Measurements from ENCODE around the gene TMEM263.
A peak's percentile ranks its signal among the peaks of the same experiment; 100 is the strongest.

TMEM263 gene

DNA sequence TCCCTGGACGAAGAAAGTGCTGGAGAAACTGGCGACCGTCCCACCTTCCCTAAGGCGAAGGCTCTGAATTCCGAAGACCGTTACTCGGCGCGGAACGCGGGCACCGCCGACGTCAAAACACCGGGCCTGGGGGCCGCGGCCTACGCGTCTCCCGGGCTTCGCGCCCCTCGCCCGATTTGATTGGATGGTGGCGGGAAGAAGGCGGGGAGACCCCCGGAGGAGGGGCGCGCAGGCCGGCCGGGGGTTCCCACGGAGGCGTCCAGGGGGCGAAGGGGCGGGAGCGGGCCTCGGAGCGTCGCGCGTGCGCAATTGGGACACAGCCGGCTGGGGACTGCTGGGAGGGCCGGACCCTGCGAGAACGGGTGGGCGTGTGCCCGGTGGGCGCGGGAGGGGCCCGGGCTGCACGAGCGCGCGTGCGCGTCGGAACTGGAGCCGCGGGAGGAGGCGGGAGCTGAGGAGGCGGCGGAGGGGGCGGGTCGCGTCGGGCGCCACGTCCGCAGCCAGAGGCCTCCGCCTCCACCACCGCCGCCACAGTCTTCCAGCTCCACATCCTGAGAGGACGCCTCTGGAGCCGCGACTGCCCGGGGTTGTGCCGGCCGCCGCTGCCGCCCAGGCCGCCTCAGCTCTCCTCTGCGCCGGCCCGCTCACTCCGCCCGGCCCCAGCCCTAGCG, at the start of gene TMEM263:
Gene TMEM263, plus strand, starts transcription at position 531 of the 671 bp plus-strand sequence. CDS start 11,210 bp downstream, outside the sequence.
- peak within 1 kb of the TSS; percentile 40 for H2AFZ ChIP-seq (ENCODE audit: low read length, unreplicated experiment)
- peak within 1 kb of the TSS; percentile 99 for H3K27ac ChIP-seq (ENCODE audit: low read depth, low read length)
- H3K4me1 ChIP-seq (ENCODE audit: control insufficient read depth, insufficient read depth, low read length, unreplicated experiment) = peaks cover 8% of the 10 kb centered on the region
- H3K36me3 ChIP-seq (ENCODE audit: insufficient read depth, low read length) = peaks cover 1% of the 10 kb centered on the region; the same call in 1 of the 2 replicates
- H3K79me2 ChIP-seq (ENCODE audit: control insufficient read depth, insufficient read depth, low read length, unreplicated experiment) = peaks cover 75% of the 10 kb centered on the region
- H3K27me3 ChIP-seq (ENCODE audit: insufficient read depth, low read length) = no peaks in the 10 kb centered on the region
- peak within 1 kb of the TSS; percentile 89 for H3K4me3 ChIP-seq (ENCODE audit: low read depth, low read length)

DNA sequence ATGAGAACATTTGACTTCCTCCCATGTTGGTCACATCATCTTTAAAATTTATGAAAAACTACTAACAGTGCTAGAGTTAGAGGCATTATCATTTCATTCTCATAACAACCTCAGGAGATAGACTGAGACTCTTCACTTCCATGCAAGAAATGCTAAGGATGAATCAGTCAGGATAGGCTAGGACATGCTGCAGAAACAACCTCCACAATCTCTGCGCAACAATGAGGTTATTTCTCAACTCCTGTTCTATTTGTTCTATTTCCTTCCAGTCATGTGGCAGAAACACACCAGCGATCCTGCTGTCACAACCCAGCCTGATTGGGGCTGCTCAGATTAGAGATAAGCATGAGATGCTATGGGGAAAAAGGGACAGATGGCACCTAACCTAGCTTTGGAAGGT, 49.0 kb upstream of the TMEM263 start:
- Histone ChIP-seq H3K36me3 (ENCODE audit: insufficient read depth, low read length) (no peaks in the 10 kb centered on the region), H2AFZ (ENCODE audit: low read length, unreplicated experiment) (no peak overlapping the region), H3K27ac (ENCODE audit: low read depth, low read length) (no peak overlapping the region), H3K4me3 (ENCODE audit: low read depth, low read length) (no peak overlapping the region), H3K4me1 (ENCODE audit: control insufficient read depth, insufficient read depth, low read length, unreplicated experiment) (no peaks in the 10 kb centered on the region), H3K79me2 (ENCODE audit: control insufficient read depth, insufficient read depth, low read length, unreplicated experiment) (no peaks in the 10 kb centered on the region), H3K27me3 (ENCODE audit: insufficient read depth, low read length) (0 out of 2 replicates have a peak, but pooled peaks cover 5% of the 10 kb centered on the region)

DNA sequence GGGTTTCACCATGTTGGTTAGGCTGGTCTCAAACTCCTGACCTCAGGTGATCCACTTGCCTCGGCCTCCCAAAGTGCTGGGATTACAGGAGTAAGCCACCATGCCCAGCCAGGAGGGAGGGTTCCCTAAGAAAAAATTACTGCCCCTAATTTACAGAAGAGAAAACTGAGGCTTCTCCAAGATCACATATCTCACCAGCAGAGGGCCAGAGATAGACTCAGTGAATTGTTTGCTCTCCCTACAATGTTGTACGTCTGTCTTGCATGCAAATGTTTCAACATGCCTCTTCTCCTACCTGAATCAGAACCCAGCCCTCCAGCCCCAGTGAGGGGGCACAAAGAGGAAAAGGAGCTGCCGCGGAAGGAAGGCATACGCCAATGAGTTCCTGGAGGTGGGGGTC, 48.3 kb upstream of the TMEM263 start:
- no peak overlapping the region for H2AFZ ChIP-seq (ENCODE audit: low read length, unreplicated experiment)

DNA sequence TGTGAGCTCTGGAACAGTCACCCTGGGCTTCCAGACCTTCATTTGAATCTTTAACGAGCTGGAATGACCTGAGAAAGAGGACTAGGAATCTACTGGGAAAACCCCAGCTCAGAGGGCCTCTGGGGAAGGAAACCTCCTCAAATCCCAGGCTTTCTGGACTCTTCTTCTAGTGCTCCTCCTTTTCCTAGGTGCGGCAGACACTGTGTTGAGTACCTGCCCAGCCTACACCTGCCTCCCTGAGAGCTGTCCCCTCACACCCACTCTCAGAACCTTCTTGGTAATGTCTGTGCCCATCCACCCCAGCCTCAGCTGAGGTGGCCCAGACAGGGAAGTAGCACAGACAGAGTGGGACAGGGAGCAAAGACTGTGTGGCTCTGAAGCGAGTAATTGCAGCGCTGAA, 47.9 kb upstream of the TMEM263 start:
- no peak overlapping the region for H3K4me3 ChIP-seq (ENCODE audit: low read depth, low read length)
- H3K27ac ChIP-seq (ENCODE audit: low read depth, low read length) = no peak overlapping the region
- 0 out of 2 replicates have a peak, but pooled peaks cover 1% of the 10 kb centered on the region for H3K27me3 ChIP-seq (ENCODE audit: insufficient read depth, low read length)
- no peak overlapping the region for H2AFZ ChIP-seq (ENCODE audit: low read length, unreplicated experiment)
- H3K36me3 ChIP-seq (ENCODE audit: insufficient read depth, low read length) = no peaks in the 10 kb centered on the region
- no peaks in the 10 kb centered on the region for H3K4me1 ChIP-seq (ENCODE audit: control insufficient read depth, insufficient read depth, low read length, unreplicated experiment)
- H3K79me2 ChIP-seq (ENCODE audit: control insufficient read depth, insufficient read depth, low read length, unreplicated experiment) = no peaks in the 10 kb centered on the region

More for the DNA sequence above, 48.3 kb upstream of the TMEM263 start:
- H3K79me2 ChIP-seq (ENCODE audit: control insufficient read depth, insufficient read depth, low read length, unreplicated experiment) = no peaks in the 10 kb centered on the region
- H3K36me3 ChIP-seq (ENCODE audit: insufficient read depth, low read length) = no peaks in the 10 kb centered on the region
- H3K4me3 ChIP-seq (ENCODE audit: low read depth, low read length) = no peak overlapping the region
- H3K4me1 ChIP-seq (ENCODE audit: control insufficient read depth, insufficient read depth, low read length, unreplicated experiment) = no peaks in the 10 kb centered on the region
- H3K27ac ChIP-seq (ENCODE audit: low read depth, low read length) = no peak overlapping the region
- 0 out of 2 replicates have a peak, but pooled peaks cover 5% of the 10 kb centered on the region for H3K27me3 ChIP-seq (ENCODE audit: insufficient read depth, low read length)

DNA sequence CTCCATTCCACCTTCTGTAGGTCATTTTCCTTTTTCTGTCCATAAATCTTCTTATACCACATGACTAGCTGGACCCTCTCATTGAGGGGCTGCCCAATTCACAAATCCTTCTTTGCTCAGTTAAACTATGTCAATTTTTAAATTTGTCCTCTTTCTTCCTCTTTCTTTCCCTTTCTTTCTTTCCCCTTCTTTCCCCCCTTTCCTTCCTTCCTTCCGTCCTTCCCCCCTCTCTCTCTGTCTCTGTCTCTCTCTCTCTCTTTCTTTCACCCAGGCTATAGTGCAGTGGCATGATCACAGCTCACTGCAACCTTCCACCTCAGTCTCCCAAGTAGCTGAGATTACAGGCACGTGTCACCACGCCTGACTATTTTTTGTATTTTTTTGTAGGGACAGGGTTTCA, 47.1 kb upstream of the TMEM263 start:
- Histone ChIP-seq H3K27me3 (ENCODE audit: insufficient read depth, low read length) (no peaks in the 10 kb centered on the region), H3K79me2 (ENCODE audit: control insufficient read depth, insufficient read depth, low read length, unreplicated experiment) (no peaks in the 10 kb centered on the region), H3K4me1 (ENCODE audit: control insufficient read depth, insufficient read depth, low read length, unreplicated experiment) (no peaks in the 10 kb centered on the region), H3K36me3 (ENCODE audit: insufficient read depth, low read length) (no peaks in the 10 kb centered on the region), H2AFZ (ENCODE audit: low read length, unreplicated experiment) (no peak overlapping the region), H3K27ac (ENCODE audit: low read depth, low read length) (no peak overlapping the region), H3K4me3 (ENCODE audit: low read depth, low read length) (no peak overlapping the region)

DNA sequence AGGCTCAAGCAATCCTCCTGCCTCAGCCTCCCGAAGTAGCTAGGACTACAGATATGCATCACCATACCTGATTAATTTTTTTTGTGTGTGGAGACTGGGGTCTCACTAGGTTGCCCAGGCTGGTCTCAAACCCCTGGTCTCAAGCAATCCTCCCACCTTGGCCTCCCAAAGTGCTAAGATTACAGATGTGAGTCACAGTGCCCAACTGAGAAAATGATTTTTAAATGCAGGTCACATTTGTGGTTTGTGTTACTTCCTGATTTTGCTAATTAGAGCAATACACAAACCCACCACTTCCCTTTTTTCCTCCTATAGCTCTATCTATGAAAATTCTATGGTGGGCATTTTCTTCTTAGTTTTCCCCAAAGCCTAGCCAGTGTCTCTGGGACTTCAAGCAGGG, 45.5 kb upstream of the TMEM263 start:
- H3K4me1 ChIP-seq (ENCODE audit: control insufficient read depth, insufficient read depth, low read length, unreplicated experiment) = no peaks in the 10 kb centered on the region
- H2AFZ ChIP-seq (ENCODE audit: low read length, unreplicated experiment) = no peak overlapping the region
- H3K27ac ChIP-seq (ENCODE audit: low read depth, low read length) = no peak overlapping the region
- no peaks in the 10 kb centered on the region for H3K36me3 ChIP-seq (ENCODE audit: insufficient read depth, low read length)
- H3K4me3 ChIP-seq (ENCODE audit: low read depth, low read length) = no peak overlapping the region
- H3K27me3 ChIP-seq (ENCODE audit: insufficient read depth, low read length) = no peaks in the 10 kb centered on the region
- no peaks in the 10 kb centered on the region for H3K79me2 ChIP-seq (ENCODE audit: control insufficient read depth, insufficient read depth, low read length, unreplicated experiment)

DNA sequence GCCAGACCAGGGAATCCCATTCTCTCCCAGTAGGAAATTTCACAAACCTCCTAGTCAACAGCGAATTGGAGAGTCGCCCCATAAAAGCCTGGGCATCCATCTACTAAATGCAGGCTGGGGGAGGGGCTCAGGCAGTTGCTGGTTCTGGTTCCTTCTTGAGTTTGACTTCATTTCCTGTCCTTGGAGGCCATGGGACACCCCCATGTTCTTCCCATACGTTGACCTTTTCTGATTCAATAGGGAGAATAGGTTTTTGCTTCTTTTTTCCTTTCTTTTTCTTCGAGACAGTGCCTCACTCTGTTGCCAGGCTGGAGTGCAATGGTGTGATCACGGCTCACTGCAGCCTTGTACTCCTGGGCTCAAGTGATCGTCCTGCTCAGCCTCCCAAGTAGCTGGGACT, 44.1 kb upstream of the TMEM263 start:
- Histone ChIP-seq H3K27me3 (ENCODE audit: insufficient read depth, low read length) (no peaks in the 10 kb centered on the region), H3K4me3 (ENCODE audit: low read depth, low read length) (no peak overlapping the region)

DNA sequence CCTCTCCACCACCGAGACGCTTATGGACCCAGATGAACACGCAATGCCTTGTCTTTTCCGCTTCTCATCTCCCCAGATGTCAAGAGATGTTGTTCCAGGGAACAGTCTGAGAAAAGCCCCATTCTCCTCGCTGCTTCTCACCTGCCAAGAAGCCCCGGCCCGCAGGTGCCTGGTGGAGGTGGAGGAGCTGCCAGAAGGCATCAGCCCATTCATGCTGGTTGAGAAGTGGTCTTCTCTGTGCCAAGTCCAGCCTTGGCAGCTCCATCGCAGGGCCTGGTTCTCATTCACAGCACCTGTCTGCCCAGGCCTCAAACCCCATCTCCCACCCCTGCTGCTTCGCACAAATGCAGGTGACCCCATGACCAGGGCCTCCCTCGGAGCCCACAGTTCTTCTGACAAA, 42.3 kb upstream of the TMEM263 start:
- H3K4me1 ChIP-seq (ENCODE audit: control insufficient read depth, insufficient read depth, low read length, unreplicated experiment) = no peaks in the 10 kb centered on the region
- no peaks in the 10 kb centered on the region for H3K27me3 ChIP-seq (ENCODE audit: insufficient read depth, low read length)
- H3K36me3 ChIP-seq (ENCODE audit: insufficient read depth, low read length) = no peaks in the 10 kb centered on the region
- no peak overlapping the region for H3K4me3 ChIP-seq (ENCODE audit: low read depth, low read length)
- H2AFZ ChIP-seq (ENCODE audit: low read length, unreplicated experiment) = no peak overlapping the region
- H3K79me2 ChIP-seq (ENCODE audit: control insufficient read depth, insufficient read depth, low read length, unreplicated experiment) = no peaks in the 10 kb centered on the region
- no peak overlapping the region for H3K27ac ChIP-seq (ENCODE audit: low read depth, low read length)

More for the DNA sequence above, 44.1 kb upstream of the TMEM263 start:
- H3K27ac ChIP-seq (ENCODE audit: low read depth, low read length) = no peak overlapping the region
- H3K4me1 ChIP-seq (ENCODE audit: control insufficient read depth, insufficient read depth, low read length, unreplicated experiment) = no peaks in the 10 kb centered on the region
- H3K79me2 ChIP-seq (ENCODE audit: control insufficient read depth, insufficient read depth, low read length, unreplicated experiment) = no peaks in the 10 kb centered on the region
- no peak overlapping the region for H2AFZ ChIP-seq (ENCODE audit: low read length, unreplicated experiment)
- H3K36me3 ChIP-seq (ENCODE audit: insufficient read depth, low read length) = no peaks in the 10 kb centered on the region

DNA sequence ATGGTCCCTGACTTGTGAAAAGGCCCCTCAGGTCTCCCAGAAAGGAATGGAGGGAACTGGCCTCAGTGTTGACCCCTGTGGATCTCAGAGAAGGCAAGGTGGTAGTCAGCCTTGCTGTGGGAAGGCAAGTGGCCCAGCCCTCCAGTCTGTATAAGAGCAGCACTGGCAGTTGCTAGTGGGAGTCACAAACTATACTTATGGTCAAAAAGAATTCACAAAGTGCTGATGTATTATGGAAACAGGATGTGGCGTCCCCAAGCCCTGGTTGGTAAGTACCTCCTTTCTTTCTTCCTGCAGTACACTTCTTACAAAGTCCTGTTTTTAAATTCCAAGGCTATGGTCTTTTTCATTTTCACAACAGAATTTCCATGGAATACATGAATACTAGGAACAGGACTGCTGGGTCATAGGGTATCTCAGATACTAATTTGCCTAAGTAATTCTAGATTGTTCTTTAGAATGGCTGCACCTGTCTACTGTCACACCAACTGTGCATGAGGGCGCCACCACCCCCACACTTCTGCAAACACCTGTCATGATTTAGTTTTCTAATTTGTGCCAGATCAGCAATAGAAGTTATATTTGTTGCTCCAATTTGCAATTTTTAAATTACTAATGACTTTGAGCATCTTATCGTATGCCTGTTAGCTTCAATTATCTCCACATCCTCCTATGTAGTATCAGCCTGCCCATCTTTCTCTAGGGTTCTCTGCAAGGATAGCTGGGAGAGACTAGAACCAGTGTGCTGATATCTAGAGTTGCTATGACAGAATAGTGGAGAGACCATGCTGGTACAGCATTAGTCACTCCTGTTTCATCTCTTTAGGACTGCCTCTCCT, 40.7 kb upstream of the TMEM263 start:
- H2AFZ ChIP-seq (ENCODE audit: low read length, unreplicated experiment) = no peak overlapping the region
- no peaks in the 10 kb centered on the region for H3K27me3 ChIP-seq (ENCODE audit: insufficient read depth, low read length)
- H3K27ac ChIP-seq (ENCODE audit: low read depth, low read length) = no peak overlapping the region
- H3K36me3 ChIP-seq (ENCODE audit: insufficient read depth, low read length) = no peaks in the 10 kb centered on the region
- no peaks in the 10 kb centered on the region for H3K79me2 ChIP-seq (ENCODE audit: control insufficient read depth, insufficient read depth, low read length, unreplicated experiment)
- no peak overlapping the region for H3K4me3 ChIP-seq (ENCODE audit: low read depth, low read length)
- H3K4me1 ChIP-seq (ENCODE audit: control insufficient read depth, insufficient read depth, low read length, unreplicated experiment) = no peaks in the 10 kb centered on the region

DNA sequence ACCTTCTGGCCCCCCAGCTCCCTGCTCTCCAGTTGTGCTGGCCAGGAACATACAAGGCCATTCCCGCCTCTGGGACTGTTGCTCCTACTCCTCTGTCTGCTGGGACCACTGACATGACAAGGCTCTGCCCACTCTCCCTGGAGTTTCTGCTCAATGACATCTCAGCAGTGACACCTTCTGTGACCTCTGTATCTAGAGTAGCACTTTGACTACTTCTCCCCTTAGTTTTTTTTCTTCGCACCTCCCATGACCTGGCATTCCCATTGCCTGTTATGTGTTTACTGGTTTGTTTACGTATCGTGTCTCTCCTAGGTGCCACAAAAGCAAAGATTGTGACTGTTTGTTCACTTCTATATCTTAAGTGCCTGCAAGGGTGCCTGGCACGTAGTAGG, 40.1 kb upstream of the TMEM263 start:
- no peaks in the 10 kb centered on the region for H3K27me3 ChIP-seq (ENCODE audit: insufficient read depth, low read length)
- H3K4me1 ChIP-seq (ENCODE audit: control insufficient read depth, insufficient read depth, low read length, unreplicated experiment) = no peaks in the 10 kb centered on the region
- H3K79me2 ChIP-seq (ENCODE audit: control insufficient read depth, insufficient read depth, low read length, unreplicated experiment) = no peaks in the 10 kb centered on the region
- no peak overlapping the region for H3K27ac ChIP-seq (ENCODE audit: low read depth, low read length)
- H3K36me3 ChIP-seq (ENCODE audit: insufficient read depth, low read length) = no peaks in the 10 kb centered on the region
- no peak overlapping the region for H3K4me3 ChIP-seq (ENCODE audit: low read depth, low read length)
- no peak overlapping the region for H2AFZ ChIP-seq (ENCODE audit: low read length, unreplicated experiment)

DNA sequence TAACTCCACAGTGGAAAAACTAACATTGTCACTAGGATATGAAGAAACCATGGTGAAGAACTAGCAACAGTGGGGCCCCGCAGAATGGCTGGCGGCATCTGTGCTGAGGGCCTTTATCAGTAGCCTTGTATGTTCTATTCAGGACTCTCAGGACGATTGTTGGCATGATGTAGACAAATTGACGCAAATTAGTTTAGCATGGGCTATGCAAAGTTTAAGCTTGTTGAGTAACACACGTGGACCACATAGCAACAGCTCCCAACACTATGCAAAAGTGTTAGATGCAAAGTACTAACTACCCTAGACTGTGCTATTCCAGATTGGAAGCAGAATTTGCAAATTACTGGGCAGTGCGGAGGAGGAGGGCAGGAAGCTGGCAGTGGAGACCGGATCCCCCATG, 38.2 kb upstream of the TMEM263 start:
- Histone ChIP-seq H2AFZ (ENCODE audit: low read length, unreplicated experiment) (no peak overlapping the region), H3K79me2 (ENCODE audit: control insufficient read depth, insufficient read depth, low read length, unreplicated experiment) (no peaks in the 10 kb centered on the region), H3K27ac (ENCODE audit: low read depth, low read length) (no peak overlapping the region), H3K4me1 (ENCODE audit: control insufficient read depth, insufficient read depth, low read length, unreplicated experiment) (no peaks in the 10 kb centered on the region), H3K4me3 (ENCODE audit: low read depth, low read length) (no peak overlapping the region), H3K36me3 (ENCODE audit: insufficient read depth, low read length) (no peaks in the 10 kb centered on the region), H3K27me3 (ENCODE audit: insufficient read depth, low read length) (no peaks in the 10 kb centered on the region)

Measured in ACC112 (cell line).